ENCODE results near the gene CD48.

The CD48 gene

DNA sequence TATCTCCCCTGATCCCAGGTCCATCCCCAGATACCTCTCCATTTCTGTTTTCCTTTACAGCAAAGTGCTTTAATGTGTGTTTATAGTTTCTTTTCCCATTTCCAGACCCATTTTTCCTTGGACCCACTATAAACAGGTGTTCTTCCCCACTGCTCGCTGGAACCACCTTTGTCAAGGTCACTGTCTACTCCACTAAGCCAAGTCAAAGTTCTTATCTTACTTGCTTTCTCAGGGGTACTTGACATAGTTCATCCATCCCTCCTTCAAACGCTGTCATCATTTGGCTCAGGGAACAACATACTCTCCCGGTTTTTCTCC, 73.1 kb downstream of the CD48 start:
- DNase-seq (ENCODE audit: insufficient read length, low spot score) (no peak), FAIRE-seq (no peak)

DNA sequence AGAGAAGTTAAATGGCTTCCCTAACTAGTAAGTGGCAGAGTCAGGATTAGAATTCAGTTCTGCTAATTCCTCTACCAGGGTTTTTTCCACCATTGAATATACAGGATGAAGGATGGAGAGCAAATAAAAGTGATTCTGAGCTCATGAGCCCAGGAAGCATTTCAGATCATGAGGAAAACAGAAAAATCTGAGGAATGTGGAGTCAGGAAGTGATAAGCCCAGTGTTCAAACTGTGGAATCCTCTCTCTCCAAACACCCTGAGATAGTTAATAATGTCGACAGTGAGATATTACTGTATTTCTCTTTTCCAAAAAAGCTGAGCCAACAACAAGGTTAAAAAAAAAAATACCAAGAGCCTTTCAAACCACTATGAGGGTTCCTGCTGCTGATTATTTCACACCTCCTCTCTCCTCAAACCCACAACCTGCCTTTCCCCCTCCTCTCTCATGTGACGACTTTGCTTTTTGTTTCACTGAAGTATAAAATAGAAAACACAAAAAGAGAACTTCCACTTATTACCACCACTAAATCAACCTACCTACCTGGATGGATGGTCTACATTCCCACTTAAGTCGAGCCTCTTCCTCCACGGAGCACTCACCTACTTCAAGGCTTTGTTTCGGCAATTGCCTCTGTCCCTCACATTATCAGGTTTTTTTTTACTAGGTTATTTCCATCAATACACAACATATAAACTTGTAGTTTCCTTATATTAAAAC, 73.6 kb downstream of the CD48 start:
- FAIRE-seq (peak; percentile 94), DNase-seq (ENCODE audit: insufficient read length, low spot score) (no peak)

DNA sequence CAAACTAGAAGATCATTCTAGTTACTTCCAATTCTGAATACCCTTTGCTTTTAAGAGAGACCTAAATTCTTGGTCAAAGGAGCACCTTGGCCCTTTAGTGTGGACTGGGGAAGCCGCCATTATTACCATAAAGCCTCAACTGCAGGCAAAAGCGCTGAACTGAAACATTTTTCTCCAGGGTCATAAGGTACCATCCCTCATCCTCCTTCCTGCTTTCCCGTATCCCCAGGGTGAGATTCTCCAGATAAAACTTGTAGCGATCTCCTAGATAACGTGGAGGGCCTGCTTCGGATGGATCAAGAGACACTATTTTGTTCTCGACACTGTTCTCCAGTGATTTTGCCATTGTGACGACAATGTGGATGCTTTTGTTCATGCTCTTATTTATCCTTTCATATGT, 74.6 kb downstream of the CD48 start:
- FAIRE-seq (no peak), DNase-seq (ENCODE audit: insufficient read length, low spot score) (no peak)

DNA sequence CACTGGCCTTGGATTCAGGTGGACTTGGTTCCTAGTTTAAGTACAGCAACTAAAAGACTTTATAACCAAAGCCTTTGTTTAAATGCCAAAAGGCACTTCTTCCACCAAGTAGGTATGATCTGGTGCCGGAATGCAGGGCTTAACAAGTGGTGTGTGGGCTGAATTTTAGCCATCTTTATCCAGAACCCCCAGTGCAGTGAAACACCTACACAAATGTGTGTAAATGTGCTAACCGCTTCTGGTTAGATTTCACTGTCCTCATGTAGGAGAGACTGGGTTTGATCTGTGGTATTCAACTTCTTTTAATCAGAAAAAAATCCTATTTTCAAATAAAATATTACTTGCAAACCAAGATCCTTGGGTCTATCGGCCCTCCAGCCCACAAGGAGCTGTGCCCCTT, 75.1 kb downstream of the CD48 start:
- FAIRE-seq = no peak
- no peak for DNase-seq (ENCODE audit: insufficient read length, low spot score)

DNA sequence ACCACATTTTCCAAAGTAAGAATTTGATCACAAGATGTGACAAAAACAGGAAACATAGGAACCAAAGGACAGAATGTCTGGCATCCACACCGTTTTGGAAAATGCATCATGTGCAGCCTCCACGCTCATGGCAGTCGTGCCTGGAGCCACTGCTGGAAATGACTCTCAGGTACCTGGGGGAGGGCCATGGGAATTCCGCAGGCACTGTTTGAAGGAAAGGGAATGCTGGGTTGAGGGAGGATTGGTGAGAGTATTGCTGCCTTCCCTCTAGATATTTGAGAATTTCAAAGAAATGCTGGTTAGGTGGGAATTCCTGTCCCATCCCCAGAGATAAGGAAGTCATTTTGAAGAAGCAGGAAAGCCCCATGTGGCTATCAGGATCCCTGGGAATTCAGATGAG, 75.5 kb downstream of the CD48 start:
- FAIRE-seq = peak; percentile 56
- DNase-seq (ENCODE audit: insufficient read length, low spot score) = no peak

DNA sequence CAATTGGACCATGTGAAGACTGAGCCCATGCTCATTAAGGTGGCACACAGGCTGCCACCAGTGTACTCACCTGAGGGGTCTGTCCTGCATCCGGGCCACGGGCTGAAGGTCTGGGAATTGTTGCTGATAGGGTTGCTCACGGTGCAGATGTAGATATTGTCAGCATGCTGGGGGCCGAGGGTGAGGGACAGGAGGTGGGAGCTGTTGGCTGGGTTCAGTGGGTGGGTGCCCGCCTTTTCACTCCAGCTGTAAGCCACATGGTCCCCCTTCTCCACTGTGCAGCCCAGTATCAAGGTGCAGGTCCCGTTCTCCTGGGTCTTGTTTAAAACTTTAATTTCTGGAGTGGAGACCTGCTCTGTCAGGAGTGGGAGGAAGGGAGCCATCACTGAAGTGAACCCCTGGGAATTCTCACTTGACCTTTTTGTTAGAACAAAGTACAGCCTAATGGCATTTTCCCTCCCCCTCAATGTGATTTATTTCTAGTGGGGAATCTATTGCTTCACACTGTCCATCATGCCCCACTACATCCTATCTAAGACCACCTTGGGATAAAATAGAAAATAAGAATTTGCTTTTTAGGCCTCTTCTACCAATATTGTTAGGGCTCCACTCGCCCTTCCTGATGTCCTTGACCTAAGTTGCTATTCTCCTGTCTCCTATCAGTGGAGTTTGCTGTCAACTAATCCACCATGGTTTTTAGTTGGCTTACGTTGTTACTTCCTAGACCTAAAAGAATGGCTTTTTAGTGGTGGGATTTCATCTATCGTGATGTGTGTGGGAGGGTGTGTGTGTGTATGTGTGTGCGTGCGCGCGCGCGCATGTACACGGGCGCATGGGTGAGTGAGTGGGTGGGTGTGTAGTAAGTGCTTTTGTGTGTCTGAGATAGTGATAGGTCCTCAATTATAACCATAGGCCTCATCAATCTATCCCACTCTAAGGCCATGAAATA, 76.8 kb downstream of the CD48 start:
- DNase-seq (ENCODE audit: insufficient read length, low spot score) (no peak), FAIRE-seq (no peak)

DNA sequence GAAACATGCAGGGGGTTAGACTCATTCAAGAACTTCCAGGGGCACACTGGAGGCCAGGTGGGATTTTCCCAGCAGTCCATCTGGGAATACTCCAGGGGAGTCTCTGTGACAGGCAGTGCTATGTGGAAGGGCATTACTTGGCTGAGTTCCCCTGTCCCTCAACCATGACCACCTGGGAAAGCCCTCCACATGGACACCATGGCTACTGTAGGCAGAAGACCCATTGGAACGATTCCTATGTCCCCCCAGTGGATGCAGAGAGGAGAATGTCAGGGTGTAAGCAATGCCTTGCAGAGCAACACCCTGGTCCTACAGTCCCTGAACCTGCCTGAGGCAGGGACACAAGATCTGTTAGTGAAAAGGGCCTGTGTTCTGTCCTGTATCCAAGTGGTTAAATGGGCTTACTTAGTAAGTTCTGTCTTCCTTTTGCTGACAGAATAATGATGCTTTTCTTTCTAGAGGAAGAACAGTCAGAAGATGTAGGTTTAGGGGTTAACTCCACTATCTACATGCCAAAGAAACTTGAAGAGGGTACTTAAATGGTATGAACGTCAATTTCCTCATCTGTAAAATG, 78.2 kb downstream of the CD48 start:
- DNase-seq (ENCODE audit: insufficient read length, low spot score) (no peak), FAIRE-seq (no peak)

DNA sequence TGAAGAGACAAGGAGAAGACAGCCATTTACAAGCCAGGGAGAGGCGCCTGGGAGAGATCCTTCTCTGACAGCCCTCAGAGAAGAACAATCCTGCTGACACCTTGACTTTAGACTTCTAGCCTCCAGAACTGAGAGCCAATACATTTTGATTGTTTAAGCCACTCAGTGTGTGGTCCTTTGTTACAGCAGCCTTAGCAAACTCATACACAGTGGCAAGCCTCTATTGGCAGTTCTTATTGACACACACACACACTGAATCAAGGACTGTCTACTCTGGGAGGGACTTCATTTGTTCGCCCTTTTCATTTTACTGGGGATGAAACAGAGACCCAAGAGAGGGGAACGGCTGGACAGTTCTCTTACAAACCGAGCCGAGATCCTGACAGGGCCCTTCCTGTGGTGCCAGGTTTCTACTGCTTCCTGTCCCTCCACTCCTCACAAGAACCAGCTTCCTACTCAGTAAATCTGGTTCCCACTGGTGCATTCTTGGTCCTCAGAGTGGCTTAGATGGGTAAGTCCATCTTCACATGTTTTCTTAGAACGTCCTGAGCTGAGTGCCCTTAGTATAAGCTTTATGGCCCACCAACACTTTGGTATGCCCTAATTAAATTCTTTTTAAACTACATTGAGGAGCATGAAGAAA, 79.5 kb downstream of the CD48 start:
- DNase-seq (ENCODE audit: insufficient read length, low spot score) (no peak), FAIRE-seq (peak; percentile 76)

DNA sequence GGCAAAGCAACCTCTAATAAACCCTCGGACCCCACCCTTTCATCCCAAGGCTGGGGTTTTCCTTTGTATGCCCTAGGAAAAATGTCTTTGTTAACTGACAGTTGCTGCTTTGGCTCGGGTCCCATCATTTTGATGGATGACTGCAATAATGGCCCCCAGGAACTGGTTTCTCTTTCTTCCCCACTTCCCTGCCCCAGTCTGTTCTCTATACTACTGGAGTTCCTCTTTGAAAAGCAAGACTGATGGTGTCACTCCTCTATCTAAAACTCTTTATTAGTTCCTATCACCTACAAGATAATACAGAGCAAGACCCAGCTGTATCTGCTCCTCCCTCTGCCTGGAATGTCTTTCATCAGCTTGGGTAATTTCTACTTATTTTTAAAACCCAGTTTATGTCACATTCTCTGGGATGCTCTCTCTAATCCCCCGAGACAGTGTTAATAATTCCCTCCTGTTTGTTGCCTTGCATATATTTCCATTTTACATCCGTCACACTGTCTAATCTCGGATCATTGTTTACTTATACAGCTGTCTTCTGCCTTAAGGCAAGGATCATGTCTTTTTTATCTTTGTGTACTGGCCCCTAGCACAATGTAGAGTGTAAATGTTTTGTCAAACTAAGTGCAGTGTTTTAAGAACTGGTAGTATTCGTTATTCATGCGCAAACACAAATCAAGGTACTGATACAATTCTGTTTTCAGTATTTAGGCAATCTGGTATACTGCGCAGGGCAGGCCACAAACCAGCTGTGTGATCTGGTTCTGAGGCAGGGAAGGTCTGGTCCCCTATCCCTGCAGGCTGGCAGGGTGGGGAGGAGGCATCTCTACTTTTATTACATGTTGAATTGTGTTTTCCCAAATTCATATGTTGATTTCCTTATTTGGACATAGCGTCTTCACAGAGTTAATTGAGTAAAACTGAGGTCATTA, 80.8 kb downstream of the CD48 start:
- FAIRE-seq = peak; percentile 52
- no peak for DNase-seq (ENCODE audit: insufficient read length, low spot score)

DNA sequence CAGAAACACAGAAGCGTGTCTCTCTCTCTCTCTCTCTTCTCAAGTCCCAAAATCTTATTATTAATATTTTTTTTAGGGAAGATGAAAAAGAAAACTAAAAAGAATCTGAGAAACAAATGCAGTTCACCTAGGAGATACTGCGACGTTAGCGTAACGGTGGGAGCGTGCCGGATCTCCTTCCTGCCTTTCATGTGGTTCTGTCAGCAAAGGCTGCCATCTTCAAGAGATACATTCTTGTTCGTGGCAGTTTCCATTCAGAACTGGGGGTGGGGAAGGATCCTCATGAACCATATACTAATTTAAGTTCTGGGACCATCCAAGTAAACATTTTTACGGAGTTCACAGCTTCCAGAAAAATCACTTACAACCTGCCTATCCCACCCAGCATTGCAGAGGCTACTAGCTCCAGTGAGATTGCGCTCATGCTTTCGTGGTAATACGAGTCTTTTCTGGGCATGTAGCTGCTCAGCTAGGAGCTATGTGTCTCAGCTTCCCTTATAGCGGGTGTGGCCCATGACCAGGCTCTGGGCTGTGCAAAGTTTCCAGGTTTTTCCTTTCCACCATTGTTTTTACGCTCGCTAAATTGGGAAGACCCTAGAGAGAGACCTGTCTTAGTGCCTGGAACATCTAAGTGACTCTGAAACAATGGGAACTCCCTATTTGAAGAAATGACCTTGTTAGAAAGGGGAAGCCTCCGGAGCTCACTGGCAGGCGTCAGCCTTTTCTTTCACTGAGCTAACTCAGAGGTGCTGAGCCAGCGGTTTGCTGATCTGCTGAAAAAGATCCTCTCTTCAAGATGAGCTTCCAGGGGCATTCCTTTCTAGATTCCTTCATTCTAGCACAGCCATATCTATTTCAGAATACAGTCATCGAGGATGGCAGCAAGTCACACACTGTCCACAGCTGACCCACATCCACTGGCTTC, 82.1 kb downstream of the CD48 start:
- DNase-seq (ENCODE audit: insufficient read length, low spot score) (no peak), FAIRE-seq (peak; percentile 37)

DNA sequence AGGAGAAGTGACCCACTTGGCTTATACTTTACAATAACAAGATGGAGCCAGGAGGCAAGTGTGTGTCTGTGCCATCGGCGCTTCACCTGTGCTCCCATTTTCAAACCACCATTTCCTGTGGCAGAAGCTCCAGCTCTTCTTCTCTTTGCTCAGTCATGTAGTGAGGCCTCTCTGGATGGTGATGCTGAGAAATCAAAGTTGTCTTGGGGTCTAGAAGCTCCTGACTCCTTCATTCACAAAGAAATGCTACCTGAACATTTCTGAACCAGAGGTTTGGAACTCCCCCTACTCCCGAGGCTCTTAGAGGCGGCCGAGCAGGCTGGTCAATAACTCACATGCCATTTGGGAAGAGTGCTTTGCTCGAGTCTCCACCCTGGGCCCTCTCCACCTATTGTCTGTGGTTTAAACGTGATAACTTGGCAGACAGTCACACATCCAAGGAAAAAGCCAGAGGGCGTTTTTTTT, 82.8 kb downstream of the CD48 start:
- FAIRE-seq = peak; percentile 76

More for the DNA sequence above, 82.8 kb downstream of the CD48 start:
- DNase-seq (ENCODE audit: insufficient read length, low spot score) = no peak
